ENCODE data around the gene SMAD7.

DNA sequence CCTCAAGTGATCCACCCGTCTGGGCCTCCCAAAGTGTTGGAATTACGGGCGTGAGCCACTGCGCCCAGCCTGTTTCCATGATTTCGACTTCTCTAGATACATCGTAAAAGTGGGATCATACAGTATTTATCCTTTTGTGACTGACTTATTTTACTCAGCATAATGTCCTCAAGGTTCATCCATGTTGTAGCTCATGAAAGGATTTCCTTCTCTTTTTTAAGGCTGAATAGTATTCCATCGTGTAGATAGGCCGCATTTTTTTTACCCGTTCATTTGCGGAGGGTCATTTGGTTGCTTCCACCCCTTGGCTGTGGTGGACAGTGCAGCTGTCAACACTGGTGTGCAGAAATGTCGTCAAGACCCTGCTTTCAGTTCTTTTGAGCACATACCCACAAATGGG lies 48.8 kb upstream of the SMAD7 start:
- no peak for TF ChIP-seq ZNF274 (IDR thresholded peaks at IDR 0.05; ENCODE audit: low read depth, low read length)
- TF ChIP-seq YY1 (IDR thresholded peaks at IDR 0.05; ENCODE audit: insufficient read depth, insufficient read length): no peak
- TF ChIP-seq SUZ12 (IDR thresholded peaks at IDR 0.05; ENCODE audit: extremely low read depth, insufficient read depth, insufficient read length): no peak
